Astrocyte (in vitro differentiated cells and primary cell): ENCODE data around the gene IQGAP2. TPM values are rescaled to one million over a fixed set of nuclear protein-coding genes. Genes with fewer than 3 reads are reported as not detected.

Source experiments
- DNase-seq: peaks from one replicate; pipeline ENCODE4 v3.0.0-alpha.2; 2010; ENCODE audit warnings: low read depth
- FAIRE-seq: peaks from 2 replicates; lab custom pipeline; 2011; peaks lifted over from hg19 to GRCh38; lab: Jason Lieb, UNC
- H2AFZ ChIP-seq: 2 replicates; pipeline ENCODE4 v1.6.0; 2012; ENCODE audit warnings: low read depth, low read length, inconsistent platforms
- H3K27ac ChIP-seq: 2 replicates; pipeline ENCODE4 v1.5.1; 2011; ENCODE audit warnings: low read depth, low read length, inconsistent platforms
- H3K27me3 ChIP-seq: 2 replicates; pipeline ENCODE4 v1.6.0; 2011; ENCODE audit warnings: low read length, inconsistent platforms; ENCODE audit not compliant: insufficient read depth
- H3K36me3 ChIP-seq: 2 replicates; pipeline ENCODE4 v1.5.1; 2011; ENCODE audit warnings: low read length, inconsistent platforms; ENCODE audit not compliant: insufficient read depth
- H3K4me1 ChIP-seq: 2 replicates; pipeline ENCODE4 v1.5.1; 2011; ENCODE audit warnings: low read length, inconsistent platforms; ENCODE audit not compliant: insufficient read depth
- H3K4me2 ChIP-seq: 2 replicates; pipeline ENCODE4 v1.6.0; 2012; ENCODE audit warnings: low read length, inconsistent platforms
- H3K4me3 ChIP-seq: 2 replicates; pipeline ENCODE4 v1.5.1; 2011; ENCODE audit warnings: low read depth, mild to moderate bottlenecking, low read length, inconsistent platforms; ENCODE audit not compliant: insufficient read depth
- H3K79me2 ChIP-seq: 2 replicates; pipeline ENCODE4 v1.6.0; 2012; ENCODE audit warnings: mild to moderate bottlenecking, low read length, inconsistent platforms; ENCODE audit not compliant: insufficient read depth
- H3K9ac ChIP-seq: 2 replicates; pipeline ENCODE4 v1.6.0; 2012; ENCODE audit warnings: mild to moderate bottlenecking, low read length, inconsistent platforms
- H3K9me3 ChIP-seq: 2 replicates; pipeline ENCODE4 v1.5.1; 2012; ENCODE audit warnings: low read depth, mild to moderate bottlenecking, low read length, inconsistent platforms; ENCODE audit not compliant: insufficient read depth
- H4K20me1 ChIP-seq: 2 replicates; pipeline ENCODE4 v1.6.0; 2012; ENCODE audit warnings: low read length, inconsistent platforms; ENCODE audit not compliant: insufficient read depth
- H3K27ac Mint-ChIP-seq: one replicate; pipeline ENCODE4 v1.8.0; 2021; ENCODE audit warnings: mild to moderate bottlenecking, mixed read lengths; ENCODE audit not compliant: unreplicated experiment
- H3K27me3 Mint-ChIP-seq: one replicate; pipeline ENCODE4 v1.8.0; 2021; ENCODE audit warnings: low read depth, mixed read lengths; ENCODE audit not compliant: unreplicated experiment
- H3K36me3 Mint-ChIP-seq: one replicate; pipeline ENCODE4 v1.8.0; 2021; ENCODE audit warnings: low read depth, mixed read lengths; ENCODE audit not compliant: unreplicated experiment
- H3K4me1 Mint-ChIP-seq: one replicate; pipeline ENCODE4 v1.8.0; 2021; ENCODE audit warnings: low read depth, mixed read lengths; ENCODE audit not compliant: unreplicated experiment
- H3K4me3 Mint-ChIP-seq: one replicate; pipeline ENCODE4 v1.8.0; 2021; ENCODE audit warnings: mild to moderate bottlenecking, moderate library complexity, mixed read lengths; ENCODE audit not compliant: unreplicated experiment
- H3K9me3 Mint-ChIP-seq: one replicate; pipeline ENCODE4 v1.8.0; 2021; ENCODE audit warnings: mild to moderate bottlenecking, mixed read lengths; ENCODE audit not compliant: unreplicated experiment
- EZH2 ChIP-seq: IDR thresholded peaks from 2 replicates; pipeline ENCODE4 v1.6.1; 2012; ENCODE audit warnings: mild to moderate bottlenecking, low read length, inconsistent platforms; ENCODE audit not compliant: insufficient read depth
- total RNA-seq: library from RNA; stranded (reverse); gene quantifications from 2 replicates; pipeline ENCODE4 v1.2.1, GENCODE V29; 2021
- TF ChIP-seq, protein P1 (sequence below): IDR thresholded peaks from 2 replicates; pipeline ENCODE4 v1.5.1; 2011; ENCODE audit warnings: low read depth, mild to moderate bottlenecking, inconsistent platforms, low read length, moderate library complexity; ENCODE audit not compliant: insufficient read depth

The IQGAP2 gene
- total RNA-seq, 1 donor from 2014 or later = 2.9 TPM

DNA sequence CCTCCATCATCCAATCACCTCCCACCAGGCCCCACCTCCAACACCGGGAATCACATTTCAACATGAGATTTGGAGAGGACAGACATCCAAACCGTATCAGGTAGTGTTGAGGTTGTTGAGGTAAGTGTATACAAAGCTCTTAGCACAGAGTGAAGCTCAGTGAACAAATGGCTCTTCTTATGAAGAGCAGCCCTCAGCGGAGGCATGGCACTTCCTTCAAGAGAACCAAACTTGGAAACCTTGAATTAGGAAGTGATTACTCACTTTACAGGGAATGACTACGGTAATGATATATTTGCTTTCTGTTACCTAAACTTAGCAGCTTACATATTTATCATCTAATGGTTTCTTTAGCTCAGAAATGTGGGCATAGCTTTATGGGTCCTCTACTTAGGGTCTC, 92.8 kb downstream of the IQGAP2 start:
- H3K9me3 ChIP-seq = no peaks in the 10 kb centered on the region
- no peak overlapping the region for H2AFZ ChIP-seq
- TF ChIP-seq EZH2 = no peak
- TF ChIP-seq, protein P1, sequence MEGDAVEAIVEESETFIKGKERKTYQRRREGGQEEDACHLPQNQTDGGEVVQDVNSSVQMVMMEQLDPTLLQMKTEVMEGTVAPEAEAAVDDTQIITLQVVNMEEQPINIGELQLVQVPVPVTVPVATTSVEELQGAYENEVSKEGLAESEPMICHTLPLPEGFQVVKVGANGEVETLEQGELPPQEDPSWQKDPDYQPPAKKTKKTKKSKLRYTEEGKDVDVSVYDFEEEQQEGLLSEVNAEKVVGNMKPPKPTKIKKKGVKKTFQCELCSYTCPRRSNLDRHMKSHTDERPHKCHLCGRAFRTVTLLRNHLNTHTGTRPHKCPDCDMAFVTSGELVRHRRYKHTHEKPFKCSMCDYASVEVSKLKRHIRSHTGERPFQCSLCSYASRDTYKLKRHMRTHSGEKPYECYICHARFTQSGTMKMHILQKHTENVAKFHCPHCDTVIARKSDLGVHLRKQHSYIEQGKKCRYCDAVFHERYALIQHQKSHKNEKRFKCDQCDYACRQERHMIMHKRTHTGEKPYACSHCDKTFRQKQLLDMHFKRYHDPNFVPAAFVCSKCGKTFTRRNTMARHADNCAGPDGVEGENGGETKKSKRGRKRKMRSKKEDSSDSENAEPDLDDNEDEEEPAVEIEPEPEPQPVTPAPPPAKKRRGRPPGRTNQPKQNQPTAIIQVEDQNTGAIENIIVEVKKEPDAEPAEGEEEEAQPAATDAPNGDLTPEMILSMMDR = no peak
- no peak overlapping the region for H3K27ac ChIP-seq
- no peaks in the 10 kb centered on the region for H3K4me1 ChIP-seq
- no peak overlapping the region for H3K9ac ChIP-seq
- H3K27me3 ChIP-seq = peaks cover 4% of the 10 kb centered on the region
- no peaks in the 10 kb centered on the region for H3K4me1 Mint-ChIP-seq
- H3K79me2 ChIP-seq = no peaks in the 10 kb centered on the region
- no peaks in the 10 kb centered on the region for H3K9me3 Mint-ChIP-seq
- H3K4me2 ChIP-seq = no peak overlapping the region
- H3K27ac Mint-ChIP-seq = no peak overlapping the region
- H3K27me3 Mint-ChIP-seq = peaks cover 15% of the 10 kb centered on the region
- FAIRE-seq (no peak), DNase-seq (no peak)
- no peak overlapping the region for H3K4me3 Mint-ChIP-seq
- no peak overlapping the region for H3K4me3 ChIP-seq
- H3K36me3 ChIP-seq = no peaks in the 10 kb centered on the region
- no peaks in the 10 kb centered on the region for H4K20me1 ChIP-seq
- no peaks in the 10 kb centered on the region for H3K36me3 Mint-ChIP-seq

DNA sequence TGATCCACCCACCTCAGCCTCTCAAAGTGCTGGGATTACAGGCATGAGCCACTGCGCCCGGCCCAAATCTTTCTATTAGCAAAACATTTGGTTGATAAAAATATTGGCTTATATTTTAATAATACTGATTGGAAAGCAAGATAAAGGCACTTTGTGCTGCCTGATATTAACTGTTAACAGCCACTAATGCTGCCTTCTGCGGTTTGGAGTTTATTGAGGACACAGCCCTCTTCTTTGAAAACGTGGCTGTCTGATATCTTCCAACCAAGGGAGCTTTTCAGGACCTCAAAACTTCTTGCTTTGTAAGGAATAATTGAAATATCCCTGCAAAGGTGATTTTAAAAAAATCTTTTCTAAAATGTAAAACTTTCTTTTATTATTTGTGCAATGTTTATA, 94.0 kb downstream of the IQGAP2 start:
- no peaks in the 10 kb centered on the region for H4K20me1 ChIP-seq
- Mint-ChIP-seq H3K27ac (no peak overlapping the region), H3K4me1 (no peaks in the 10 kb centered on the region), H3K36me3 (no peaks in the 10 kb centered on the region), H3K4me3 (no peak overlapping the region), H3K9me3 (no peaks in the 10 kb centered on the region), H3K27me3 (peaks cover 11% of the 10 kb centered on the region)
- H3K4me3 ChIP-seq = no peak overlapping the region
- TF ChIP-seq, protein P1 = no peak
- TF ChIP-seq EZH2 = no peak
- FAIRE-seq (no peak), DNase-seq (no peak)
- H3K27ac ChIP-seq = no peak overlapping the region
- no peaks in the 10 kb centered on the region for H3K4me1 ChIP-seq
- no peak overlapping the region for H3K9ac ChIP-seq
- no peaks in the 10 kb centered on the region for H3K36me3 ChIP-seq
- H3K27me3 ChIP-seq = peaks cover 2% of the 10 kb centered on the region
- no peak overlapping the region for H2AFZ ChIP-seq
- no peak overlapping the region for H3K4me2 ChIP-seq
- no peaks in the 10 kb centered on the region for H3K9me3 ChIP-seq
- H3K79me2 ChIP-seq = no peaks in the 10 kb centered on the region

DNA sequence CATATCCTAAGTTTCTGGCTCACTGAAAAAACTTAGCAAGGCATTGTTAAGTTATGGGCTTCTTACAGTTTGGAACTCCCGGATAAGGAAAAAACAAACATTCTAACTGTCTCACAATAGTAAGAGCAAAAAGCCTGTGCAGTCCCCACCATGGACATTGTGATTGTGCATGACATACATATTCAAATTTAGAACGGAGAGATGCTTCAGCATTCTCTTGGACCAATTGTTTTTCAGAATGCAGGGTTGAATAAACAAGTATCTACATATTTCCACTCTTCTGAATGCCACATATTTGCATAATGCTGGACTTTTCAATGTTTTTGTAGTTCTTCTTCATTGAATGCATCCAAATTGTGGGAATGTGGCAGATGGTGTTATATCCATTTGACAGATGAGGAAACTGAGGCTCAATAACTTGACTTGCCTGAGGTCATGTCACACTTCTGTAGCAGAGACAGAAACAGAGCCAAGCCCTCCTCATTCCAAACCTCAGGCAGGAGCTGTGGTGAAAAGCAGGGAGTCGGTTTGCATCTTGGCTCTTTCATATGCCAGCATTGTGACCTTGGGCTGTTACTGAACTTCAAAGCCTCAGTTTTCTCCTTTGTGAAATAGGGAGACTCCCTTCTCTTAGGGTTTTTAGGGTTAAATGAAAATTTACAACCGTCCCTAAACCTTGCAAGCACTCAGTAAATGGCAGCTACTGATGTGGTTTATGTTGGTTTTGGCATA, 95.1 kb downstream of the IQGAP2 start:
- Histone ChIP-seq H3K9me3 (no peaks in the 10 kb centered on the region), H3K9ac (no peak overlapping the region), H3K27me3 (no peaks in the 10 kb centered on the region), H3K4me3 (no peak overlapping the region), H2AFZ (no peak overlapping the region), H3K36me3 (no peaks in the 10 kb centered on the region), H3K4me2 (no peak overlapping the region), H4K20me1 (no peaks in the 10 kb centered on the region), H3K4me1 (no peaks in the 10 kb centered on the region), H3K27ac (no peak overlapping the region), H3K79me2 (no peaks in the 10 kb centered on the region)
- Mint-ChIP-seq H3K27ac (no peak overlapping the region), H3K4me1 (no peaks in the 10 kb centered on the region), H3K4me3 (no peak overlapping the region), H3K36me3 (no peaks in the 10 kb centered on the region), H3K27me3 (peaks cover 8% of the 10 kb centered on the region), H3K9me3 (no peaks in the 10 kb centered on the region)
- DNase-seq (no peak), FAIRE-seq (no peak)
- TF ChIP-seq, protein P1 = no peak
- no peak for TF ChIP-seq EZH2
